Measurements from ENCODE around the gene RFC4.

DNA sequence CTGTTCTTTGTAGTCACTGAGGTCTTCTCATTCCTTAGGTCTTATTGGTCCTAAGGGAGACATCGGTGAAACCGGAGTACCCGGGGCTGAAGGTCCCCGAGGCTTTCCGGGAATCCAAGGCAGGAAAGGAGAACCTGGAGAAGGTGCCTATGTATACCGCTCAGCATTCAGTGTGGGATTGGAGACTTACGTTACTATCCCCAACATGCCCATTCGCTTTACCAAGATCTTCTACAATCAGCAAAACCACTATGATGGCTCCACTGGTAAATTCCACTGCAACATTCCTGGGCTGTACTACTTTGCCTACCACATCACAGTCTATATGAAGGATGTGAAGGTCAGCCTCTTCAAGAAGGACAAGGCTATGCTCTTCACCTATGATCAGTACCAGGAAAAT, 47.9 kb upstream of the RFC4 start:
- TF ChIP-seq ZC3H10 (CRISPR knock-in tag; IDR thresholded peaks at IDR 0.05) (no peak), ZFP30 (CRISPR knock-in tag; IDR thresholded peaks at IDR 0.05) (no peak), ARNTL (CRISPR knock-in tag; IDR thresholded peaks at IDR 0.05; ENCODE audit: borderline replicate concordance, low read depth) (no peak), BACH2 (CRISPR knock-in tag; IDR thresholded peaks at IDR 0.05; ENCODE audit: borderline replicate concordance) (no peak), CSDC2 (CRISPR knock-in tag; IDR thresholded peaks at IDR 0.05) (no peak), ZNF8 (CRISPR knock-in tag; IDR thresholded peaks at IDR 0.05) (no peak), ZNF70 (CRISPR knock-in tag; IDR thresholded peaks at IDR 0.05) (no peak), ISL1 (CRISPR knock-in tag; IDR thresholded peaks at IDR 0.05) (no peak)
- TF ChIP-seq, protein P1, sequence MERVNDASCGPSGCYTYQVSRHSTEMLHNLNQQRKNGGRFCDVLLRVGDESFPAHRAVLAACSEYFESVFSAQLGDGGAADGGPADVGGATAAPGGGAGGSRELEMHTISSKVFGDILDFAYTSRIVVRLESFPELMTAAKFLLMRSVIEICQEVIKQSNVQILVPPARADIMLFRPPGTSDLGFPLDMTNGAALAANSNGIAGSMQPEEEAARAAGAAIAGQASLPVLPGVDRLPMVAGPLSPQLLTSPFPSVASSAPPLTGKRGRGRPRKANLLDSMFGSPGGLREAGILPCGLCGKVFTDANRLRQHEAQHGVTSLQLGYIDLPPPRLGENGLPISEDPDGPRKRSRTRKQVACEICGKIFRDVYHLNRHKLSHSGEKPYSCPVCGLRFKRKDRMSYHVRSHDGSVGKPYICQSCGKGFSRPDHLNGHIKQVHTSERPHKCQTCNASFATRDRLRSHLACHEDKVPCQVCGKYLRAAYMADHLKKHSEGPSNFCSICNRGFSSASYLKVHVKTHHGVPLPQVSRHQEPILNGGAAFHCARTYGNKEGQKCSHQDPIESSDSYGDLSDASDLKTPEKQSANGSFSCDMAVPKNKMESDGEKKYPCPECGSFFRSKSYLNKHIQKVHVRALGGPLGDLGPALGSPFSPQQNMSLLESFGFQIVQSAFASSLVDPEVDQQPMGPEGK (CRISPR knock-in tag; IDR thresholded peaks at IDR 0.05; ENCODE audit: borderline replicate concordance), result no peak
- TF ChIP-seq, protein P2, sequence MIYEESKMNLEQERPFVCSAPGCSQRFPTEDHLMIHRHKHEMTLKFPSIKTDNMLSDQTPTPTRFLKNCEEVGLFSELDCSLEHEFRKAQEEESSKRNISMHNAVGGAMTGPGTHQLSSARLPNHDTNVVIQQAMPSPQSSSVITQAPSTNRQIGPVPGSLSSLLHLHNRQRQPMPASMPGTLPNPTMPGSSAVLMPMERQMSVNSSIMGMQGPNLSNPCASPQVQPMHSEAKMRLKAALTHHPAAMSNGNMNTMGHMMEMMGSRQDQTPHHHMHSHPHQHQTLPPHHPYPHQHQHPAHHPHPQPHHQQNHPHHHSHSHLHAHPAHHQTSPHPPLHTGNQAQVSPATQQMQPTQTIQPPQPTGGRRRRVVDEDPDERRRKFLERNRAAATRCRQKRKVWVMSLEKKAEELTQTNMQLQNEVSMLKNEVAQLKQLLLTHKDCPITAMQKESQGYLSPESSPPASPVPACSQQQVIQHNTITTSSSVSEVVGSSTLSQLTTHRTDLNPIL (CRISPR knock-in tag; IDR thresholded peaks at IDR 0.05; ENCODE audit: low read depth), result no peak
